Stimulated activated CD8-positive, alpha-beta memory T cell treated with anti-CD3 and anti-CD28 coated beads, Interleukin-12 subunit alpha, Interleukin-12 subunit beta, amount 100 ng/mL, for 1 hour (primary cell): ENCODE data around the gene RNU5B-1.
"Not testable (repeated sequence)": the region's sequence is repeated elsewhere in the genome, so short reads cannot be mapped to it uniquely, and the experiment has no call there.

Experiments used
- DNase-seq: peaks from one replicate; pipeline ENCODE4 v3.0.0-alpha.2; 2020; ENCODE audit warnings: low read depth

Gene RNU5B-1

GRCh38 chr15:65304381-65305149 lies at the start of gene RNU5B-1:
TSS of gene RNU5B-1 (plus strand) at chr15:65304677.
- peak; percentile 58 for DNase-seq

- no peak for DNase-seq
Observed at GRCh38 chr15:65254758-65255157, 49.7 kb upstream of the RNU5B-1 start.

- DNase-seq, result no peak
Observed at GRCh38 chr15:65255486-65256140, 48.9 kb upstream of the RNU5B-1 start.

- no peak for DNase-seq
Observed at GRCh38 chr15:65258375-65259262, 45.9 kb upstream of the RNU5B-1 start.

GRCh38 chr15:65259367-65259797 lies 45.1 kb upstream of the RNU5B-1 start:
- no peak for DNase-seq

GRCh38 chr15:65260968-65261367 lies 43.5 kb upstream of the RNU5B-1 start:
- no peak for DNase-seq

GRCh38 chr15:65263313-65263712 lies 41.2 kb upstream of the RNU5B-1 start:
- DNase-seq, result no peak

GRCh38 chr15:65264863-65265430 lies 39.5 kb upstream of the RNU5B-1 start:
- DNase-seq, result no peak

- DNase-seq, result no peak
Observed at GRCh38 chr15:65266469-65266868, 38.0 kb upstream of the RNU5B-1 start.

- no peak for DNase-seq
Observed at GRCh38 chr15:65268411-65268810, 36.1 kb upstream of the RNU5B-1 start.

- not testable (repeated sequence) for DNase-seq
Observed at GRCh38 chr15:65270811-65271545, 33.5 kb upstream of the RNU5B-1 start.

GRCh38 chr15:65275104-65275727 lies 29.3 kb upstream of the RNU5B-1 start:
- no peak for DNase-seq

GRCh38 chr15:65275728-65276126 lies 28.8 kb upstream of the RNU5B-1 start:
- DNase-seq, result no peak

GRCh38 chr15:65277015-65277414 lies 27.5 kb upstream of the RNU5B-1 start:
- no peak for DNase-seq

- DNase-seq, result no peak
Observed at GRCh38 chr15:65278480-65278879, 26.0 kb upstream of the RNU5B-1 start.

GRCh38 chr15:65285291-65286068 lies 19.0 kb upstream of the RNU5B-1 start:
- no peak for DNase-seq

GRCh38 chr15:65286069-65286703 lies 18.3 kb upstream of the RNU5B-1 start:
- no peak for DNase-seq

GRCh38 chr15:65286704-65287519 lies 17.6 kb upstream of the RNU5B-1 start, which contains the start of gene PARP16:
TSS of gene PARP16 (minus strand) at chr15:65286883. CDS start at chr15:65286426, 457 bp downstream.
- peak; percentile 83 for DNase-seq

GRCh38 chr15:65287520-65287855 lies 17.0 kb upstream of the RNU5B-1 start:
- no peak for DNase-seq
